GM19328 (cell line): Measurements from ENCODE around the gene ZNF134.
A peak's percentile ranks its signal among the peaks of the same experiment; 100 is the strongest.

ENCODE experiments used
- ATAC-seq: cut with Tn5 transposase; IDR thresholded peaks from one replicate; pipeline ENCODE4 v1.9.1; 2021; ENCODE audit warnings: mild to moderate bottlenecking, moderate library complexity; ENCODE audit not compliant: unreplicated experiment

ZNF134 gene

GRCh38 chr19:57613941-57614743 lies at the start of gene ZNF134:
Gene ZNF134, plus strand, starts transcription at chr19:57614242. Its CDS starts 5,227 bp downstream, at chr19:57619469.
- ATAC-seq, result peak; percentile 98

DNA sequence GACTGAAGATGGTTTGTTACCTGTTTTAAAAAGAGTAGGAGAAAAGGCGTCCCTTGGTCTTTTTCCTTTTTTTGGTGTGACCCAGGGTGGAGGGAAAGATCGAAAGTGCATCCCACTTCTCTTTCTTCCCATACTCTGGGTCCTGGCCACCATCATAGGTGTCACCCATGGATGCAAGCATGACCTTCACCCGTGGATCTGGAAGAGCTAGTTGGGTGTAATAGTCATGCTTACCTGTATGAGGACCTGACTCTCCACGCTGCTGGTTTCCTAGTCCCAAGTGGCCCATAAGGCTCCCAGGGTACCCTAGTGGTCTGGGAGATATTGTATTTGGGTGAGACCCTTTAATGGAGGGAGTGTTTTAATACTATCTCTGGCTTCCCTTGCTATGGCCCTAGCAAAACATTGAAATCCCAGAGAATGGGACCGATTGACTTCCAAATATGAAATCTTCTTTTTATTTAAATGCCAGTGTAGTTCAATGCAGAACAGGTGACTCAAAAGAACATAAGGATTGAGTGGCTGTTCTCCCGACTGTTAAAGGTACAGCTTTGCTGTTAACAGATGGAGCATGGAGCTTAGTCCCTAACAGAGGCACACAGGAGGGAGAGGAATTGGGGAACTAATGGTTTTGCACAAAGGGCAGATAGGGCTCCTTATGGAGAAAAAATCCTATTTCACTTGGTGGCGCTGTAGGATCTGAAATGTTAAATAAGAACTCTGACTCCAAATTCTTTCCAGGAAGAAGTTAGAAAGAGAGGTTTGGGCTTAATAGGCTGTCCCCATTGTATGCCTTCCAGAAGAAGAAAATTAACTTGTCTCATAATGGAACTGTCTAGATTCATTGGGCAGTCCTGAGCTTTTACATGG lies 47.4 kb upstream of the ZNF134 start:
- ATAC-seq, result no peak

GRCh38 chr19:57570707-57571106 lies 43.3 kb upstream of the ZNF134 start:
- ATAC-seq, result no peak

DNA sequence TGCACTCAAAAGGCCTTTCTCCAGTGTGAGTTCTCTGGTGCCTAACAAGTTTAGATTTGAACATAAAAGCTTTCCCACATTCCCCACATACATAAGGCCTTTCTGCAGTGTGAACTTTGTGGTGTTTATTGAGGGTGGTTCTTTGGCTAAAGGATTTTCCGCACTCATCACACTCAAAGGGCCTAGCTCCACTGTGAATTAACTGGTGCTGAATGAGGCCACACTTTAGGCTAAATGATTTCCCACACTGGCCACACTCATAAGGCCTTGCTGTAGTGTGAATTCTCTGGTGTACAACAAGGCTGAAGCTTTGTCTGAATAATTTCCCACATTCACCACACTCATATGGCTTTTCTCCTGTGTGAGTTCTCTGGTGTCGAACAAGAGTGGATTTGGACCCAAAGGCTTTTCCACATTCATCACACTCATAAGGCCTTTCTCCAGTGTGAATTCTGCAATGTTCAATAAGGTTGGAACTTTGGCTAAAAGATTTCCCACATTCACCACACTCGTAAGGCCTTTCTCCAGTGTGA lies 41.6 kb upstream of the ZNF134 start:
- no peak for ATAC-seq

DNA sequence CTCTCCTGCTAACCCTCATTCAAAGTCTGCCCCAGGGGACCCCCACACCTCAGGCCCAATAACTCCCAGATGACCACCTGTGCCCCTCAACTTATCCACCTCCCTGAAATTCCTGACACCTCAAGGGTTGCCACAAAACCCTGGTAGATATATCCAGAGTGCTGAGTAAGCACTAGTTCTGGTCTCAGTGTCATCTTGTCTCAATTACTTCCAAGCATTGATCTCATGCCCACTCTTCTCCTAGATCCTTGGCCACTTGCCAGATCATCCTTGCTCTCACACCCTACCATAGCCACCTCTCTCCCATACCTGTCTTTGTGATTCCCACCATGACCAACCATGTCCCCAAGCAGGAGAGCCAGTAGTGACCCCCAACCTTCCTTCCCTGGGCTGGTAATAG lies 37.4 kb upstream of the ZNF134 start:
- no peak for ATAC-seq

DNA sequence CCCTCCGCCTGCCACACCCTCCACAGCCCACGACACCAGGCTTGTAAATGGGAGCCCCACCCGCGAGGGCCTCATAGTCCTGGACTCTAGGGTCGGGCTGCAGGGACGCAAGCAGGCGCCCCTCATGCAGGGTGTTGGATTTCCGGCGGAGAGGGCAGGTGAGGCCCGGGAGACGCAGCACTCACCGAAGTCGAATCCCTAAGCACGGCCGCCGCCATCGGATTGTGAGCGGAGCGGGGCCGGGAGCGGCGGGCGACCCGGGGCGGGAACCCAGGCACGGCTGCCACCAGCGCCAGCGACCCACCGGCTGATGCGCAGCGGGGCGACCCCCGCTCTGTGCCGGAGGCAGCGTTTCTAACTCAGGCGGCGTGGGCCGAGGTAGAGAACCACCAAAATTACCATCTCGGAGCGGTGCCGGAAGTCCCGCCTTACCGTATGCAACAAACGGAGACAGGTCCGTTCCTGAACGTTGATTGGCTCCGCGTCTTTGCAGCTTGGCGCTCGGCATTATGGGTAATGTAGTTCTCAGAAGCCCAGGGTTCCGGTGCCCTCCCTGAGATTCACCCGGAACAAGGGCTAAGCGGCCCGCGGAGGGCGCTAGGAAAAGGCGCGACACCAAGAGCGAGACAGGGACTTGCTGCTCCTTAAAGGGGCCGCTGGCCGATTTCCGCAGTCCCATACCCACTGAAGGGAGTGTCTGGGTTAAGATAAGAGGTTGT lies 35.4 kb upstream of the ZNF134 start, which contains the start of gene ZNF416:
Gene ZNF416, minus strand, starts transcription at position 425 of the 719 bp plus-strand sequence. Its CDS starts 207 bp downstream, at position 218.
- peak; percentile 91 for ATAC-seq

GRCh38 chr19:57583104-57583520 lies 30.9 kb upstream of the ZNF134 start:
- ATAC-seq, result no peak

GRCh38 chr19:57583521-57584416 lies 30.3 kb upstream of the ZNF134 start, which contains the start of gene ZIK1:
Gene ZIK1, plus strand, starts transcription at chr19:57584145. Its CDS starts 212 bp downstream, at chr19:57584357.
- peak; percentile 79 for ATAC-seq

- no peak for ATAC-seq
Observed at GRCh38 chr19:57587529-57587928, 26.5 kb upstream of the ZNF134 start.

DNA sequence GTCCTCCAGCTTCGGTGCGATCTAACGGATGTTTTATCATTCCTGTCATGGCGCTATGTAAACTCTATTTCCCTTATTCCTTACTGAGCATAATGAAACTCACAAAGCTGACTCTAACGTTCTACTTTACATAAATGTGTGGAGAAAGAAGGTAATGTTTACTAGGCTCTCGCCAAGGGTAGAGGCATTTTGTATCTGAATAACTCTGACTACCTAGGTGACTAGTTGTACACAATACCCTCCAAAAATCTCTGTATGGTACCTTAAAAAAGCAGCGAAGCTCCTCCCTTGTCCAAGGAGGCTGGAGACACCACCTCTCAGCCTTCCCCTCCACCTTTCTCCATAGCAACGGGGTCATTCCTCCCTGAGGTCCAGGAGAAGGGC lies 14.7 kb upstream of the ZNF134 start:
- ATAC-seq, result no peak

DNA sequence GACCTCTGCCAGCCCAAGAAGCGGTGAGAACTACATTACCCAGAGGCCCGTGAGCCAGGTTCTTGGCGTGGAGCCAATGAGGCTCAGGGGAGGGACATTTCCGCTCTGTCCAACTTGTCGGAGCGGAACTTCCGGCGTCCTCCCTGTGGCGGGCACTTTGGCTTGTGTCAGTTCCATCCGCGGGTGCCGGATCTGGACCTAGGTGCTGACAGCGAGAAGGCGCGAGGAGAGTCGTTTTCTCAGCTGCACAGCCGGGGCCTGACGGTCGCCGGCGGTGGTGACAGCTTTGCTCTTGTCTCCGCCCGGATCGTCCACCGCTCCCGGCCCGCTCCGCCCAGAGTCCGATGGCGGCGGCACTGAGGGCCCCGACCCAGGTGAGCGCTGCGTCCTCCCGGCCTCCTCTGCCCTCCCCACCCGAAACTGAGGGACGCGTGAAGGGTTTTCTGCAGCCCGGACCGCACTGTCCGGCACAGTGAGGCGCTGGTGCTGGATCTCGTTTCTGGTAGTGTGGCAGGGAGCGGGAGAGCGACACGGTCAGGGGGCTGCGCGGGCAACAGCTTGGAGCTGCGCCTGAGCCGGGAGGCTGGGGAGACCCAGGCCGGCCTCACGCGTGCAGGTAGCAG lies 14.2 kb upstream of the ZNF134 start, which contains the start of gene ZNF530:
Gene ZNF530, plus strand, starts transcription at position 125 of the 623 bp plus-strand sequence. CDS start 4,461 bp downstream, outside the sequence.
- no peak for ATAC-seq

DNA sequence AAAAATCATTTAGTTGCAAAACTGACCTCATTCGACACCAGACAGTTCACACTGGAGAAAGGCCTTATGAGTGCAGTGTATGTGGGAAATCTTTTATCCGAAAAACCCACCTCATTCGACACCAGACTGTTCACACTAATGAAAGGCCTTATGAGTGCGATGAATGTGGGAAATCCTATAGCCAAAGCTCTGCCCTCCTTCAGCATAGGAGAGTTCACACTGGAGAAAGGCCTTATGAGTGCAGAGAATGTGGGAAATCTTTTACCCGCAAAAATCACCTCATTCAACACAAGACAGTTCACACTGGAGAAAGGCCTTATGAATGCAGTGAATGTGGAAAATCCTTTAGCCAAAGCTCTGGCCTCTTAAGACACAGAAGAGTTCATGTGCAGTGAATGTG lies 7.1 kb upstream of the ZNF134 start:
- ATAC-seq, result no peak

DNA sequence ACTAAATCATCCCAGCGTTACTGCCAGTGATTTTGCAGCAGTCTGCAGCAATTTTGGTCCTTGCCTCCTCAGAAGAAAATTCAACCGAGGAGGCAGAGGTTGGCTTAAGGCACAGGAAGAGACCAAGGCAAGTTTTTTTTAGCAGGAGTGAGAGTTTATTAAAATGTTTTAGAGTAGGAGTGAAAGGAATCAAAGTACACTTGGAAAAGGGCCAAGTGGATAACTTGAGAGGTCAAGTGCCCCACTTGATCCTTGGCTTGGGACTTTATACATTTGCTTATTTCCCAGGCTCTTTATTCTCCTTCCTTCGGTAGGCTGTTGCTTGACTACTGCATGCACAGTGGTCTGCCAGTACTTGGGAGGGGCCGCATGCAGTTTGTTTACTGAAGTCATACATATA lies 2.9 kb upstream of the ZNF134 start:
- ATAC-seq, result no peak

DNA sequence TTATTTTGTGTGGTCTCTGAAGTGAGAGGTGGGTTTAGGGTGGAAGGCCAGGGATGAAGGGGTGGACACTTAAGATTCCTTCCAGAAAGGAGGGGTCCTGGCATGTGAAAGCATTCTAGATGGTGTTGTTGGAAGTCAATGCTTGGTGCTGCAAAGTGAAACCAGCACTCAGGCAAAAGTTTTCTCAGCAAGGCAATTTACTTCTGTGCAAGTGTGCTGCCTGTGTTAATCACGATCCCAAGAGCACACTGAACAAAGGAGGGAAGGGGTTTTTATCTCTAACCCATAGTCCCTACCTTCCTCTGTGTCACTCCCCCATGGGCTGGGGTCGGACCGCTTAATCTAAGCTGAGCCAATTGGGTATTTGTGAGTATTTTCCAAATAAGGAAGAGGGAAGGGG lies 1.3 kb downstream of the ZNF134 start:
- ATAC-seq, result no peak

- no peak for ATAC-seq
Observed at GRCh38 chr19:57620673-57621348, 6.8 kb downstream of the ZNF134 start.

- ATAC-seq, result no peak
Observed at GRCh38 chr19:57623091-57623490, 9.0 kb downstream of the ZNF134 start.

- peak; percentile 90 for ATAC-seq
Observed at GRCh38 chr19:57632987-57633831, 19.2 kb downstream of the ZNF134 start, which contains the start of gene ZNF211. Gene ZNF211, plus strand, starts transcription at chr19:57633168. Its CDS starts 179 bp downstream, at chr19:57633347.

DNA sequence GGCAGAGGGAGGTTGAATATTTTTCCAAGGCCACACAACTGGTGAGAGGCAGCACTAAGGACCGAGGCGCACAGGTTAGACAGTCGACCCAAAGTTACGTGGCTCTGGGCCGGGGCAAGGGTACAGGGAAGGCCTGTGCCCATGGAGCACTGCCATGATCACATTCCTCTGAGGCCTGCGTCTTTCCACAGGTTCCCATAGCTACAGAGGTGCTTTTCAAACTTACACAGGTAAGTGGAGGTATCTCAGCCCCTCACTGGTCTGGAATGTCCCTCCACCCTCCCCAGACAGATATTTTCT lies 19.7 kb downstream of the ZNF134 start:
- ATAC-seq, result no peak
